HG02943 (cell line): Measurements from ENCODE around the gene C12orf60.

Experiments
- ATAC-seq: cut with Tn5 transposase; IDR thresholded peaks from one replicate; pipeline ENCODE4 v1.9.1; 2021; ENCODE audit warnings: mild to moderate bottlenecking, low read depth, moderate library complexity; ENCODE audit not compliant: unreplicated experiment

Gene C12orf60

GRCh38 chr12:14776236-14776961, 27.1 kb upstream of the C12orf60 start:
- ATAC-seq = no peak

- no peak for ATAC-seq
Measured at GRCh38 chr12:14777271-14777670, 26.2 kb upstream of the C12orf60 start.

- no peak for ATAC-seq
Measured at GRCh38 chr12:14779834-14780233, 23.6 kb upstream of the C12orf60 start.

DNA sequence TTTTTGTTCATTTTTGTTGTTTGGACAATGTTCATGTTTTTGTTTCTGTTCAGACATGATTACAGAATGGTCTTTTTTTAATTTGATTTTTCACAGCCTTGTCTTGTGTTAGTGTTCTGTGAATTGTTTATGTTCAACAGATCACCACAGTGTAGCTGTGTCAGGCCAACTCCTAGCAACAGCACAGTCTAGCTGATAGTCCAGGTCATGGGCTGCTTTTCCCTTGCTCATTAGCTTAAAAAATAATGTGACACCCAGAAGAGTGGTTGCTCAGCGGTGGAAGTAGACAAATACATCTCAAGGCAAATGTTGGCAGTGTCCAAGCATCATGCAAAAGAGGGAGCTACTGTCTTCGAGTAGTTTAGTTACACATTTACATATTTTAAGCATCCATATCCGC, 22.6 kb upstream of the C12orf60 start:
- ATAC-seq = no peak

- ATAC-seq = no peak
Measured at GRCh38 chr12:14781563-14781962, 21.9 kb upstream of the C12orf60 start.

DNA sequence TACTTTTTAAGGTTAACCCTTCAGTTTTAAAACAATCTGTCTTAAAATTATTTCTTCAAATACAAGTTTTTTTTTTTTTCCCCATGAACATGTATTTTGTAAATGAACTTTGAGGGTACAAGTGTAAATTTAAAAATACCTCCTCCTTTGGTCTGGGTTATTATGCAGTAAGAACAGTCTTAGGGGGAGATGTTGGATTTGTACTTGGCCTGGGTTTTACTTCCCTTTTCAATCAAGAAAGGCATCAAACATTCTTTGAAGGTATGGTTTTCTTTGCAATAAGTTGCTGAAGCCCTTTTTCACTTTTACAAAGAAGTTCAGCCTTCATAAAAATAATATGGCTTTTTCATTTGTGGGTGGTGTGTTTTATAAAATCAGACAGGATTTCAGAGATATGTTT, 20.7 kb upstream of the C12orf60 start:
- ATAC-seq = no peak

DNA sequence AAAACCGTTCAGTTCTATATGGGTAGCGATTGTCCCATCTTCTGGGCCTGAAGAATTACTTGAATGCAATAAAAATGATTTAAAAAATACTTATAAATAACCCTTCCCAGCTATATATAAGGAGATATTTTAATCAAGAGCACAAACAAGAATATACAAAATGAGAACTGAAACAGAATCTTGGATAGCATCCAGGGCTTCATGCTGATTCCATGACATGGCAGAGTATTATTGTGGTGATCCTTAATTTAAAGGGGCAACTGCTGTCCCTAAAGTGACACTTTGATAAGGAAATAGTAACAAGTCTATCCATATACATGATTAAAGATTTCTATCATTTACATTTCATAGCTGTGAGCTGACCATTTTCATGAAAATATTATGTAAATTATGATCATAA, 19.0 kb upstream of the C12orf60 start:
- ATAC-seq = no peak

DNA sequence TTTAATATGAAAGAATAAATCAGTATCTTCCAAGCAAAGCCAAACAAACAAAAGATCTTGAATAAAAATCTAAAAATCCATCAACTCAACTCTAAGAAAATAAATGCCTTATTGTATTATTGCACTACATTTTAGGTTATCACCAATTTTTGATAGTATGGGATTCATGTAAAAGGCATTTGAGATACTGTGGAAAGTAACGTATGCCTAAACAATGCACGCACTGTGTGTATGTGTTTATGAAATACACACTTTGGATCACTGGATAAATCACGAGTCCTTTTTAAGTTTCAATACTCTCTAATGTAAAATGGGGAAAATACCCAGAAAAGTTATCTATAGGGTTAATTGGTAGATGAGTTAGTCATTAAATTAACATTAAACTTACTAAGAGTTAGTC, 17.9 kb upstream of the C12orf60 start:
- no peak for ATAC-seq

DNA sequence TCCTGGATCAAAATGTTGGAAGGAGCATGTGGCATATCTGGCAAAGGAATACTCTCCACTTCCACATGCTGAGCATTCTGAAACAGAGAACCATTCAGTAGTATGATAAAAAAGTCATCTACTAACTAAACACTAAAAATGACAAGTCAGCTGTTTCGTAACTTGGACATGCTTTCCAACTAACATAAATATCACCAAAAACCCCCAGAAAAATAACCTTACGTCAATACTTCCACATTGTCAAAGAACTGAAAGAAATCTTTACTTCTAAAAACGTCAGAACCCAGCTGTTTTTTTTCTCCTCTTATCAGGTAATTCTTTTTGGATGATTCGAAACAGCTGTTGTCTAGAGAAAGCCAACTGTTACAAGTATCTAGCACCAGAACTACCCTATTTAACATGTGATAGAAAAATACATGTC, 8.4 kb upstream of the C12orf60 start:
- no peak for ATAC-seq

- ATAC-seq = no peak
Measured at GRCh38 chr12:14802247-14802646, 1.2 kb upstream of the C12orf60 start.

GRCh38 chr12:14802721-14803010, 804 bp upstream of the C12orf60 start:
- no peak for ATAC-seq

- peak; percentile 20 for ATAC-seq
Measured at GRCh38 chr12:14803830-14804160, 325 bp downstream of the C12orf60 start.

DNA sequence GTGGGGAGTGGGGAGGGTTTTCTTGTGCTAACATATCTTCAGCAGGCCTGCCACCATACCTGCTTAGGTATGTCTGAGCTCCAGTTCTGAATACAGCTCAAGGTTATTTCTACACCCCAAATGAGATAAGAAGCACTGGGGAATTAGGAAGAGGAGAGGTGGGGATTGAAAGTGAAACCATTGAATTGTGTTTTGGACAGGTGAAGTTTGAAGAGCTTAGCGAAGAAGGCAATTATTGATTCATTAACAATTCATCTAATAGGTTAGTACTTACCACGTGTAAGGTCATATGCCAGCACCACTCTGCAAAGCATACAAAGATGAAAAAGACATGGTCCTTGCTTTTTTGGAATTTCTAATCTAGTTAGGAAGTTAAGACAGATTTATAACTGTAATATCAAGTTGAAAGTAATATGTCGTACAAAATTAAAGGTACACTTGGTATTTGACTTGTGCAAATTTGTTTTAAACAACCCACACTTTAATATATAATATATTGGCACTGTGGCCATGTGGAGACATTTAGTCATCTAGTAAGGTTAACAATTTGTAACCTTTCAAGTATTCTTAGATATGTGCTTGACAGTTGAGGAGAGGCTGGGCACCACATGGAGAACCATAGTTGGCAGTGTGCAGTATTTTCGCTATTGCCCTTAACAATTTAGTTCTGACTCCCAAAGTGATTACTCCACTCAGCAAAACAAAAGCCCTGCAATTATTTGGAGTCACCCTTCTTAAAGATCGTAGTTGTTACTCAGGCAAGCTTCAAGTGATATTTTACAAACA, 6.9 kb downstream of the C12orf60 start:
- ATAC-seq = no peak

DNA sequence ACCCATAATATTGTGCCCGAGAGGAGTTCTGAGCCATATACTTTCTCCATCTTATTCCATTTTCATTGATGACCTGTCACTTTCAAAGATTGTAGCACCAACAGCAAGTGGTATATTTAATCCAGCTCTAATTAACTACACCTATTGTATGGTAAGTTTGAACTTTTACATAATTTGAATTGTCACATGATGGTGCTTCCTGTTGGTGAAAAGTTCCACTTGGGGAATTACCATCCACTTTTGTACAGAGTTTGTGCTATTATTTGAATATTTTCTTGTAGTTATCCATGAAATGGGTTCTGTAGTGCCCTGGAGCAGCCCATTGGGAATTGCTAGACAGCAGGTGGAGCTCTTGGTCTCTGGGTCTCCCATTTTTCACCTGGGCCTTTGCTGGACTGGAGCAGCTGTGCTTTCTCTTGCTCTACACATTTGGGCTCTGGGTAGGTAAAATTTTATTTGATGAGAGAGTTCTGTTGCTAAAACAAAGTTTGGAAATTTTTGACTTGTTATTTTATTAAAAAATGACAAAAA, 7.5 kb downstream of the C12orf60 start:
- ATAC-seq = no peak

DNA sequence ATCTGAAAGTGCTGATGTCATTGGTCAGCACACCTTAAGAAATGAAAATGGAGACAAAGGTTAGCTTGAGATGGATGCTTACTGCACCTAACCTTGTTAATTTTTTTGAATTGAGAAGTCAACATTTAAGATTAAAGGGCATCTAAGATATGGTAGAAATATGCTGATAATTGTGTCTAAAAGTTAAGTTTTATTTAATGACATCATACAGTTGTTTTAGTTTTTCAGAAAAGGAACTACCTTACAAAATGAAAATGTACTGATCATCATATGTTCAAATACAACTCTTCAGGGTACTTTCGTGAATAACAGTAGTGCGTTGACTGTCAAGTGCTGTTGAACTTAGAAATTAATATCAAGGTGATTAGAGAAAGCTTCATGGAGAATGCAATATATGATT, 8.0 kb downstream of the C12orf60 start:
- ATAC-seq = no peak

DNA sequence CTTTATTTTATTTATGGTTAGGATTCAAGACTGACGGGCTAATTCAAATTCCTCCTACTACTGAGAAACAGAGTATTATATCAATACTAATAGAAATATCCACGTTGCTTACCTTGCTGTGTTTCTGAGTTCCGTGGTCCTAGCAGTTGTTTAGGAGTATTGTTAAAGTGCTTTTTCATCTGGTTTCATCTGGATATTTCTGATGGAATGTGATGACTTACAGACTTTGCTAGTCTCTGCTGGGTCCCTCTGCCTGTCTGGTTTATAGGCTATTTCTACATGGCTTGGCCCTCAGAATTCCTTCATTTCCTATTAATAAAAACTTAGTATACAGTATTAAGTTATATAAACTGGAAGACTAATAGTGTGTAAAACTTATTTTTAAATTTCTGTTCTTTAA, 10.5 kb downstream of the C12orf60 start, which contains the start of gene SMCO3:
SMCO3 (minus strand) TSS at position 169 of the 400 bp plus-strand sequence. CDS start 7,502 bp downstream, outside the sequence.
- ATAC-seq = no peak

GRCh38 chr12:14824012-14824634, 20.7 kb downstream of the C12orf60 start:
- no peak for ATAC-seq

GRCh38 chr12:14825256-14825655, 21.8 kb downstream of the C12orf60 start:
- ATAC-seq = no peak

DNA sequence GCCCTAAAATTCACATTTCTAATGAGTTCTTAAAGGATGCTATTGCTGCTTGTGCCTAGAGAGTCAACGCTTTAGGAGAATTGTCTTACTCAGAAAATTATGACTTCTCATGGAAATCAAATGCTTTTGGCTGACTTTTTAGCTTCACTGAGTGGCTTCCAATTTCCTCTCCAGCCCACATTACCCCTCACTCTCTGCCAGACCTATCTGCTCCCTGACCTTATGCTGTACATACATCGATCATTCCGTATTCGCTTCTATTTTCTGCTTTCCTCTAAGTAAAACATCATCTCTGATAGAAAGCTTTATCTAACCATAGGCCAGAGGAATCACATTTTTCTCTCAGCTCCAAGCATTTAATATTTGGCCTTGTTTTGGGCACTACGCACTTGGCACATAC, 23.0 kb downstream of the C12orf60 start:
- ATAC-seq = no peak

DNA sequence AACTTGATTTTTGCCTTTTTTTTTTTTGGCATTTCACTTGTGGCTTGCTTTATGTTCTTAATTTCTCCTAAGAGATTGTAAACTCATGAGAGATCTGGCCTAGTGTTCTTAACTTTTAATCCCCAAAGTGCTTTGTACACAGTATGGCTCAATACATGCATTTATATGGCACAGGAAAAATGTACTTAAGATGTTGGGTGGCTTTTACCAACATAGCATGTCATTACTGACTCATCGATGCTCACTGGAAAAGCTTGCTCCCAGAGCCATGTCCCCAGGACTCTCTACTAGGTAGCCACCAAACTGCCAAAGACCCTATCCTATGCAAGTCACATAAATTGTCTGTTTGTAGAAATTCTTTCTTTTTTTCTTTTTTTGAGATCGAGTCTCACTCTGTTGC, 23.6 kb downstream of the C12orf60 start:
- no peak for ATAC-seq

- no peak for ATAC-seq
Measured at GRCh38 chr12:14828892-14829291, 25.4 kb downstream of the C12orf60 start.

DNA sequence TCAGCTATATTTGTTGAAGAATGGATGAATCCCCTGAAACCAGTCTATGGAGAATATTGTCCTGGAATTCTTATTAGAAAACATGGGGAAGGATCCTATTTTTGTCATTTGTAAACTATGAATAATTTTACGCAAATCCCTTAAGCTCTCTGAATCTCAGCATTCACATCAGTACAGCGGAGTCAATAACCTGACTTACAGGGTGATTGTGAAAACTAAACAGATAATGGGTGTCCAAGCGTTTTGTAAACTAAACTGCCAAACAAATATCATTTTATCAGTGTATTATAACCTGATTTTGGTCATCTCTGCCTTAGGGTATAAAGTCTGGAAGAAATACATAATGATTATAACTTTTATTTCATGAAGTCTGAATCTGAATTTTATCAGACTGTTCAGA, 29.9 kb downstream of the C12orf60 start:
- ATAC-seq = no peak
